CD14-positive monocyte (primary cell): ENCODE results near the gene MYOZ3. TPM values are rescaled to one million over a fixed set of nuclear protein-coding genes. Genes with fewer than 3 reads are reported as not detected.

Experiments
- DNase-seq, 3 donors: peaks; one replicate each; pipeline ENCODE4 v3.0.0-alpha.2; 2011 to 2022
- H2AFZ ChIP-seq: 2 replicates; pipeline ENCODE4 v1.6.0; 2012; ENCODE audit warnings: mild to moderate bottlenecking, low read depth, low read length, inconsistent platforms; ENCODE audit not compliant: insufficient read depth, poor library complexity, severe bottlenecking
- H3K27ac ChIP-seq, 2 donors: 1 replicate in 1 of 2; 2 replicates in 1 of 2; pipeline ENCODE4 v1.5.1; 2012 to 2013; ENCODE audit warnings: low read length in 2 of 2, control low read depth in 1 of 2, inconsistent platforms in 1 of 2, low read depth in 1 of 2, mild to moderate bottlenecking in 1 of 2
- H3K27me3 ChIP-seq, 2 donors: one replicate each; pipeline versions ENCODE4 v1.6.0 to v1.6.1; 2011 to 2013; ENCODE audit warnings: low read length in 2 of 2; ENCODE audit not compliant: control insufficient read depth in 2 of 2, insufficient read depth in 2 of 2
- H3K36me3 ChIP-seq, 2 donors: replicated peaks in 1 of 2; 1 replicate in 1 of 2; 2 replicates in 1 of 2; pipeline versions ENCODE4 v1.5.1 to v1.6.1; 2012 to 2013; ENCODE audit warnings: low read length in 2 of 2, control low read depth in 1 of 2, inconsistent platforms in 1 of 2, mild to moderate bottlenecking in 1 of 2; ENCODE audit not compliant: insufficient read depth in 2 of 2, control insufficient read depth in 1 of 2
- H3K4me1 ChIP-seq, 2 donors: 1 replicate in 1 of 2; 2 replicates in 1 of 2; pipeline versions ENCODE4 v1.5.1 to v1.6.1; 2012 to 2013; ENCODE audit warnings: low read length in 2 of 2, control low read depth in 1 of 2, inconsistent platforms in 1 of 2, mild to moderate bottlenecking in 1 of 2, moderate library complexity in 1 of 2; ENCODE audit not compliant: insufficient read depth in 2 of 2, control insufficient read depth in 1 of 2
- H3K4me2 ChIP-seq: replicated peaks from 2 replicates; pipeline ENCODE3; 2012; ENCODE audit warnings: low read length, moderate library complexity, mild to moderate bottlenecking; ENCODE audit not compliant: poor library complexity, severe bottlenecking; ENCODE audit errors: extremely low read depth
- H3K4me3 ChIP-seq, 3 experiments: fragments of 200-600 bp in 1 of 3; sonication (generic) in 1 of 3; replicated peaks in 1 of 3; 1 replicate in 2 of 3; 2 replicates in 1 of 3; pipeline ENCODE4 v1.5.1; 2011 to 2013; ENCODE audit warnings: low read length in 3 of 3, mild to moderate bottlenecking in 3 of 3, control low read depth in 2 of 3, low read depth in 2 of 3, inconsistent platforms in 1 of 3, moderate library complexity in 1 of 3
- H3K79me2 ChIP-seq: 2 replicates; pipeline ENCODE4 v1.6.0; 2012; ENCODE audit warnings: mild to moderate bottlenecking, control low read depth, inconsistent platforms, low read length, moderate library complexity; ENCODE audit not compliant: insufficient read depth
- H3K9ac ChIP-seq: 2 replicates; pipeline ENCODE4 v1.6.0; 2017; ENCODE audit warnings: low read length, mild to moderate bottlenecking; ENCODE audit not compliant: insufficient read depth, poor library complexity, severe bottlenecking
- H3K9me3 ChIP-seq, 2 donors: replicated peaks in 1 of 2; 1 replicate in 1 of 2; 2 replicates in 1 of 2; pipeline versions ENCODE4 v1.5.1 to v1.6.1; 2012 to 2013; ENCODE audit warnings: low read length in 2 of 2, control low read depth in 1 of 2; ENCODE audit not compliant: control insufficient read depth in 1 of 2, insufficient read depth in 1 of 2
- H4K20me1 ChIP-seq: 2 replicates; pipeline ENCODE4 v1.6.0; 2012; ENCODE audit warnings: mild to moderate bottlenecking, low read length, control low read depth, moderate library complexity; ENCODE audit not compliant: insufficient read depth
- H3K27ac Mint-ChIP-seq, 7 donors: one replicate each; pipeline ENCODE4 v1.8.0; 2020; ENCODE audit warnings: mild to moderate bottlenecking in 7 of 7, mixed read lengths in 7 of 7, moderate library complexity in 6 of 7, inconsistent platforms in 2 of 7
- H3K27me3 Mint-ChIP-seq, 3 donors: one replicate each; pipeline ENCODE4 v1.8.0; 2021 to 2022; ENCODE audit warnings: low read depth in 3 of 3, mild to moderate bottlenecking in 3 of 3, mixed read lengths in 3 of 3, moderate library complexity in 3 of 3, inconsistent platforms in 1 of 3
- H3K36me3 Mint-ChIP-seq, 2 donors: one replicate each; pipeline ENCODE4 v1.8.0; 2020; ENCODE audit warnings: mixed read lengths in 2 of 2, inconsistent platforms in 1 of 2, mild to moderate bottlenecking in 1 of 2
- H3K4me1 Mint-ChIP-seq: one replicate; pipeline ENCODE4 v1.8.0; 2020; ENCODE audit warnings: mild to moderate bottlenecking, mixed read lengths
- H3K4me3 Mint-ChIP-seq, 2 donors: one replicate each; pipeline ENCODE4 v1.8.0; 2020; ENCODE audit warnings: mild to moderate bottlenecking in 2 of 2, mixed read lengths in 2 of 2, moderate library complexity in 1 of 2
- H3K9me3 Mint-ChIP-seq, 7 donors: one replicate each; pipeline ENCODE4 v1.8.0; 2020 to 2022; ENCODE audit warnings: mixed read lengths in 7 of 7, mild to moderate bottlenecking in 6 of 7, moderate library complexity in 6 of 7, inconsistent platforms in 2 of 7
- WGBS: methylation state at CpG from one replicate; pipeline ENCODE4 v1.1.5; 2013; ENCODE audit warnings: missing lambda C conversion rate; ENCODE audit not compliant: insufficient coverage; 5-methylcytosine and 5-hydroxymethylcytosine counted together
- intact Hi-C, 2 donors: fragments of 100-400 bp; cut with micrococcal nuclease; formaldehyde crosslinking; loops; one replicate each; pipeline versions ENCODE4 v1.15.0 to v1.15.1; 2023
- polyA plus RNA-seq, 3 donors: library from polyadenylated mRNA; depleted of rRNA in 1 of 3; unstranded in 2 of 3; stranded (reverse) in 1 of 3; fragments of 300-500 nt in 2 of 3; fragments of >200 nt in 1 of 3; fragmentation: Illumina TruSeq in 2 of 3; gene quantifications; 1 replicate in 2 of 3; 2 replicates in 1 of 3; pipeline ENCODE4 v1.2.3, GENCODE V29; 2012 to 2021
- TF ChIP-seq, protein P1 (sequence below): fragments of 200-600 bp; IDR thresholded peaks from one replicate; pipeline ENCODE4 v1.8.0; 2022; ENCODE audit warnings: antibody characterized with exemption, mild to moderate bottlenecking

MYOZ3 gene
- polyA plus RNA-seq, 3 donors, result not detected

DNA sequence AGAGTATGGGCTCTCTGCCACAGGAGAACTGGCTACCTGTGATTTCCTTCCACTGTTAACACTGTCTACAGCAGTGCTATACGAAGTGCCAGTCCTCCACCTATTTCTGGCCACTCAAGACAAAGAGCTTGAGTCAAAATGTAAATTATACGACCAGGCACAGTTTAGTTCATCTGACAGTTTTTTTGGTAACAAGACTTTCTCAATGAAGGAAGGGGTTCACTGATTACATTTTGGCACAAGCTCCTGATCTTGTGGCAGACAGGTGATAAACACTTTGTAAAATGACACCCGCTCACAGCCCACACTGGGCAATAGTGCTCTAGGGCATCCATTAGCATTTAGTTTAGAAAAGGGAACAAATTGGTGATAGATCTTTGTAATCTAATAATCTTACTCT is 31.2 kb downstream of the MYOZ3 start:
- peaks cover 0 to 2% (median 0%) of the 10 kb centered on the region in 7 donors for H3K9me3 Mint-ChIP-seq
- H3K4me1 Mint-ChIP-seq, result peaks cover 13% of the 10 kb centered on the region
- Histone ChIP-seq H3K4me1 (peaks cover 6 to 10% of the 10 kb centered on the region in 2 donors), H3K9me3 (no peaks in the 10 kb centered on the region), H3K79me2 (no peaks in the 10 kb centered on the region), H4K20me1 (no peaks in the 10 kb centered on the region), H3K9ac (no peak overlapping the region), H3K4me3 (no peak overlapping the region), H3K27ac (no peak overlapping the region), H3K27me3 (no peaks in the 10 kb centered on the region), H3K4me2 (no peak overlapping the region), H3K36me3 (peaks cover 70 to 73% of the 10 kb centered on the region in 2 donors), H2AFZ (no peak overlapping the region)
- no peak for DNase-seq
- H3K27me3 Mint-ChIP-seq, result peaks cover 0 to 2% (median 0%) of the 10 kb centered on the region in 3 donors
- 100% methylated on average over 1 of the region's 3 CpGs for WGBS
- TF ChIP-seq, protein P1, sequence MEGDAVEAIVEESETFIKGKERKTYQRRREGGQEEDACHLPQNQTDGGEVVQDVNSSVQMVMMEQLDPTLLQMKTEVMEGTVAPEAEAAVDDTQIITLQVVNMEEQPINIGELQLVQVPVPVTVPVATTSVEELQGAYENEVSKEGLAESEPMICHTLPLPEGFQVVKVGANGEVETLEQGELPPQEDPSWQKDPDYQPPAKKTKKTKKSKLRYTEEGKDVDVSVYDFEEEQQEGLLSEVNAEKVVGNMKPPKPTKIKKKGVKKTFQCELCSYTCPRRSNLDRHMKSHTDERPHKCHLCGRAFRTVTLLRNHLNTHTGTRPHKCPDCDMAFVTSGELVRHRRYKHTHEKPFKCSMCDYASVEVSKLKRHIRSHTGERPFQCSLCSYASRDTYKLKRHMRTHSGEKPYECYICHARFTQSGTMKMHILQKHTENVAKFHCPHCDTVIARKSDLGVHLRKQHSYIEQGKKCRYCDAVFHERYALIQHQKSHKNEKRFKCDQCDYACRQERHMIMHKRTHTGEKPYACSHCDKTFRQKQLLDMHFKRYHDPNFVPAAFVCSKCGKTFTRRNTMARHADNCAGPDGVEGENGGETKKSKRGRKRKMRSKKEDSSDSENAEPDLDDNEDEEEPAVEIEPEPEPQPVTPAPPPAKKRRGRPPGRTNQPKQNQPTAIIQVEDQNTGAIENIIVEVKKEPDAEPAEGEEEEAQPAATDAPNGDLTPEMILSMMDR, result no peak
- peaks cover 74 to 79% of the 10 kb centered on the region in 2 donors for H3K36me3 Mint-ChIP-seq
- peak overlapping the region in 1 of 7 donors; percentile 57 for H3K27ac Mint-ChIP-seq
- H3K4me3 Mint-ChIP-seq, result no peak overlapping the region
- intact Hi-C loops, result no loop called here

DNA sequence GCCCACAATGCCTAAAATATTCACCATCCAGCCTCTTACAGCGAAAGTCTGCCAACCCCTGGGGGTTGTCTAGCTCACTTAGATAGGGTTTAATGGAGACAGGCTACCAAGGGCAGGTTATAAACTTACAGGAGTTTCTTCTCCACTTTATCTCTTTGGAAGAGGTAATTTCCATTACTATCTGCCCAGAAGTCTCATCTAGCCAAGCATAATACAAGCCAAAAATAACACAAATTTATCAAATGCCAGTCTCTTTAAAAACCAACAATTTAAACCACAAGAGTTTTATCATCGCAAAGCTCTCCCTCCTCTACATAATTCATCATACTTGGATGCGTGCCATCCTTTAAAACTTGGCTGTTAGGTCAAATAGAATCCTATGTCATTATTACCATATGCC is 33.6 kb downstream of the MYOZ3 start:
- Histone ChIP-seq H4K20me1 (no peaks in the 10 kb centered on the region), H3K9me3 (no peaks in the 10 kb centered on the region), H3K4me2 (no peak overlapping the region), H3K27ac (no peak overlapping the region), H3K36me3 (peaks cover 86 to 95% of the 10 kb centered on the region in 2 donors), H3K9ac (no peak overlapping the region), H3K4me1 (peaks cover 5% of the 10 kb centered on the region in 2 donors), H3K27me3 (no peaks in the 10 kb centered on the region), H2AFZ (no peak overlapping the region), H3K4me3 (no peak overlapping the region), H3K79me2 (peaks cover 21% of the 10 kb centered on the region)
- H3K9me3 Mint-ChIP-seq, result no peaks in the 10 kb centered on the region
- DNase-seq, result no peak
- H3K36me3 Mint-ChIP-seq, result peaks cover 88 to 90% of the 10 kb centered on the region in 2 donors
- peaks cover 4% of the 10 kb centered on the region for H3K4me1 Mint-ChIP-seq
- intact Hi-C loops, result no loop called here
- TF ChIP-seq, protein P1, result no peak
- 70% methylated on average over 2 of the region's 3 CpGs for WGBS
- H3K27ac Mint-ChIP-seq, result no peak overlapping the region
- no peak overlapping the region for H3K4me3 Mint-ChIP-seq
- peaks cover 0 to 2% (median 0%) of the 10 kb centered on the region in 3 donors for H3K27me3 Mint-ChIP-seq
